IMR-90 (cell line): ENCODE results near the gene EXPH5.

Experiments
- BHLHE40 ChIP-seq: fragments of 150-350 bp; IDR thresholded peaks from 2 replicates; pipeline ENCODE4 v1.6.1; 2016; ENCODE audit warnings: mild to moderate bottlenecking, low read depth, low read length
- CEBPB ChIP-seq: IDR thresholded peaks from 2 replicates; pipeline ENCODE4 v1.6.1; 2012; ENCODE audit warnings: low read depth, low read length, improper control_type of control experiment
- CHD1 ChIP-seq: IDR thresholded peaks from 2 replicates; pipeline ENCODE4 v1.6.1; 2012; ENCODE audit warnings: low read depth, low read length, improper control_type of control experiment
- POLR2A ChIP-seq: IDR thresholded peaks from 2 replicates; pipeline ENCODE4 v1.6.1; 2012; ENCODE audit warnings: mild to moderate bottlenecking, low read depth, low read length
- RAD21 ChIP-seq: IDR thresholded peaks from 2 replicates; pipeline ENCODE4 v1.6.1; 2012; ENCODE audit warnings: low read length, improper control_type of control experiment
- RCOR1 ChIP-seq: IDR thresholded peaks from 2 replicates; pipeline ENCODE4 v1.6.1; 2012; ENCODE audit warnings: mild to moderate bottlenecking, low read length, improper control_type of control experiment; ENCODE audit not compliant: insufficient replicate concordance
- RFX5 ChIP-seq: IDR thresholded peaks from 2 replicates; pipeline ENCODE4 v1.8.0; 2012; ENCODE audit warnings: low read depth, mild to moderate bottlenecking, low read length, moderate library complexity
- USF2 ChIP-seq: fragments of 150-350 bp; IDR thresholded peaks from 2 replicates; pipeline ENCODE4 v1.6.1; 2017; ENCODE audit warnings: mild to moderate bottlenecking, antibody characterized with exemption, low read length, low read depth
- TF ChIP-seq, protein P1 (sequence below): fragments of 150-350 bp; IDR thresholded peaks from 2 replicates; pipeline ENCODE4 v1.6.1; 2016; ENCODE audit warnings: low read depth, mild to moderate bottlenecking, low read length, moderate library complexity, borderline replicate concordance
- TF ChIP-seq, protein P2 (sequence below): conservative IDR thresholded peaks from 2 replicates; pipeline ENCODE4 v1.5.1; 2012; ENCODE audit warnings: mild to moderate bottlenecking, low read depth, low read length, improper control_type of control experiment

DNA sequence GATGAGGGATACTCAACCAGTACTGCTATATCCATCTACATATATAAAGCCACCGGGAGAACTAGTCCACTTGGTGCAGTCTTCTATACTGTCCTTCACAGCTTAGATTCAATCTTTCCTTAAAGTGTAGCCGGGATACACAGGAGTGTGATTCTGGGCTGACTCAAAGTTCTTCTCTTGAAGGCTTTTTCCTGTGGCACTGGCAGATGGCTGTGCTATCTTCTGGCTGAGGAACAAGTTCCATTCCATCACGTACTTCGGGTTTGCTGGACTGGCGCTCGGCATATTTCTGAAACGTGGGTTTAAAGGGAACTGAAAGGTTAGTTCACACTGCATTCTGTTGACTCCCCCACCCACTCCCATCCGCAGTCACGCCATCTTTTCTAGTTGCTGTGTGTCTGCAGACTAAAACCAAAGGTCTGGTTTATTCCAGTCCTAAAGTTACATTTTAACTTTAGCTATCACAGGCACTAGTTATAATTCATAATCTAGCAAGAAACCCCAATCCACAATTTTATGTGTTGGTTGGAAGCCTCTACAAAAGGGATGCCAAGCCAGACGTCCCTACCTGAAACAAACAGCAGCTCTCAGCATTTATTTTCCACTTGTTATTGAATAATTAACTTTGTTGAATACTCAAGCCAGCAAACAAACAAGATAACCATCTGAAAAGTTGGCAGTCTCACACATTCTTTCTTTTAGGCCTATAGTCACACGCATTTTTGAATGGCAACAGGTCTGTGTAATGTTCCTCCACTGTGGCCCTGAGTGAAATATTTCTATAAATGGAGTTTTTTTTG is 118.7 kb downstream of the EXPH5 start:
- TF ChIP-seq, protein P1, sequence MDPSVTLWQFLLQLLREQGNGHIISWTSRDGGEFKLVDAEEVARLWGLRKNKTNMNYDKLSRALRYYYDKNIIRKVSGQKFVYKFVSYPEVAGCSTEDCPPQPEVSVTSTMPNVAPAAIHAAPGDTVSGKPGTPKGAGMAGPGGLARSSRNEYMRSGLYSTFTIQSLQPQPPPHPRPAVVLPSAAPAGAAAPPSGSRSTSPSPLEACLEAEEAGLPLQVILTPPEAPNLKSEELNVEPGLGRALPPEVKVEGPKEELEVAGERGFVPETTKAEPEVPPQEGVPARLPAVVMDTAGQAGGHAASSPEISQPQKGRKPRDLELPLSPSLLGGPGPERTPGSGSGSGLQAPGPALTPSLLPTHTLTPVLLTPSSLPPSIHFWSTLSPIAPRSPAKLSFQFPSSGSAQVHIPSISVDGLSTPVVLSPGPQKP: no peak
- TF ChIP-seq, protein P2, sequence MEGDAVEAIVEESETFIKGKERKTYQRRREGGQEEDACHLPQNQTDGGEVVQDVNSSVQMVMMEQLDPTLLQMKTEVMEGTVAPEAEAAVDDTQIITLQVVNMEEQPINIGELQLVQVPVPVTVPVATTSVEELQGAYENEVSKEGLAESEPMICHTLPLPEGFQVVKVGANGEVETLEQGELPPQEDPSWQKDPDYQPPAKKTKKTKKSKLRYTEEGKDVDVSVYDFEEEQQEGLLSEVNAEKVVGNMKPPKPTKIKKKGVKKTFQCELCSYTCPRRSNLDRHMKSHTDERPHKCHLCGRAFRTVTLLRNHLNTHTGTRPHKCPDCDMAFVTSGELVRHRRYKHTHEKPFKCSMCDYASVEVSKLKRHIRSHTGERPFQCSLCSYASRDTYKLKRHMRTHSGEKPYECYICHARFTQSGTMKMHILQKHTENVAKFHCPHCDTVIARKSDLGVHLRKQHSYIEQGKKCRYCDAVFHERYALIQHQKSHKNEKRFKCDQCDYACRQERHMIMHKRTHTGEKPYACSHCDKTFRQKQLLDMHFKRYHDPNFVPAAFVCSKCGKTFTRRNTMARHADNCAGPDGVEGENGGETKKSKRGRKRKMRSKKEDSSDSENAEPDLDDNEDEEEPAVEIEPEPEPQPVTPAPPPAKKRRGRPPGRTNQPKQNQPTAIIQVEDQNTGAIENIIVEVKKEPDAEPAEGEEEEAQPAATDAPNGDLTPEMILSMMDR: no peak
- TF ChIP-seq RAD21: no peak
- no peak for TF ChIP-seq POLR2A
- no peak for TF ChIP-seq RCOR1
- TF ChIP-seq BHLHE40: no peak
- no peak for TF ChIP-seq USF2
- no peak for TF ChIP-seq CEBPB
- TF ChIP-seq CHD1: no peak
- TF ChIP-seq RFX5: no peak
